NT2/D1 (cell line): ENCODE results near the gene POLD1.

Source experiments
- DNase-seq: peaks from one replicate; pipeline ENCODE4 v3.0.0-alpha.2; 2011; ENCODE audit warnings: low read depth, low spot score
- H3K27me3 ChIP-seq: 2 replicates; pipeline ENCODE4 v1.6.0; 2011; ENCODE audit warnings: mild to moderate bottlenecking; ENCODE audit not compliant: insufficient read length, insufficient read depth
- H3K36me3 ChIP-seq: 2 replicates; pipeline ENCODE4 v1.6.1; 2011; ENCODE audit warnings: mild to moderate bottlenecking, low read length, mixed read lengths; ENCODE audit not compliant: insufficient read depth, insufficient read length
- H3K4me1 ChIP-seq: 2 replicates; pipeline ENCODE4 v1.5.1; 2011; ENCODE audit not compliant: insufficient read depth, insufficient read length
- H3K4me3 ChIP-seq: 2 replicates; pipeline ENCODE4 v1.5.1; 2011; ENCODE audit warnings: low read depth; ENCODE audit not compliant: insufficient read length
- H3K9ac ChIP-seq: 2 replicates; pipeline ENCODE4 v1.6.0; 2011; ENCODE audit warnings: low read depth; ENCODE audit not compliant: insufficient read length
- H3K9me3 ChIP-seq: 2 replicates; pipeline ENCODE4 v1.5.1; 2011; ENCODE audit warnings: mild to moderate bottlenecking, low read length; ENCODE audit not compliant: insufficient read depth
- SUZ12 ChIP-seq: IDR thresholded peaks from 2 replicates; pipeline ENCODE4 v1.6.1; 2011; ENCODE audit not compliant: insufficient read length, insufficient read depth; ENCODE audit errors: extremely low read depth
- YY1 ChIP-seq: IDR thresholded peaks from 2 replicates; pipeline ENCODE4 v1.6.1; 2011; ENCODE audit not compliant: insufficient read length, insufficient read depth
- ZNF274 ChIP-seq: IDR thresholded peaks from 2 replicates; pipeline ENCODE4 v1.6.1; 2011; ENCODE audit warnings: mild to moderate bottlenecking, low read depth, low read length

The POLD1 gene

GRCh38 chr19:50447750-50448149 is 63.6 kb downstream of the POLD1 start:
- Histone ChIP-seq H3K9ac (no peak overlapping the region), H3K4me3 (no peak overlapping the region)
- no peak for TF ChIP-seq ZNF274
- TF ChIP-seq SUZ12 = no peak
- no peak for TF ChIP-seq YY1

GRCh38 chr19:50449236-50449899 is 65.2 kb downstream of the POLD1 start:
- Histone ChIP-seq H3K4me1 (no peaks in the 10 kb centered on the region), H3K9me3 (no peaks in the 10 kb centered on the region), H3K4me3 (no peak overlapping the region), H3K9ac (no peak overlapping the region), H3K36me3 (no peaks in the 10 kb centered on the region), H3K27me3 (no peaks in the 10 kb centered on the region)
- no peak for DNase-seq
- TF ChIP-seq SUZ12 (no peak), YY1 (no peak), ZNF274 (no peak)

More at GRCh38 chr19:50447750-50448149, 63.6 kb downstream of the POLD1 start:
- DNase-seq = no peak
- Histone ChIP-seq H3K27me3 (no peaks in the 10 kb centered on the region), H3K9me3 (no peaks in the 10 kb centered on the region), H3K36me3 (no peaks in the 10 kb centered on the region), H3K4me1 (no peaks in the 10 kb centered on the region)

GRCh38 chr19:50450369-50451222 is 66.4 kb downstream of the POLD1 start:
- Histone ChIP-seq H3K9ac (no peak overlapping the region), H3K4me3 (no peak overlapping the region), H3K9me3 (no peaks in the 10 kb centered on the region), H3K36me3 (no peaks in the 10 kb centered on the region), H3K27me3 (no peaks in the 10 kb centered on the region), H3K4me1 (no peaks in the 10 kb centered on the region)
- TF ChIP-seq SUZ12 (no peak), ZNF274 (no peak), YY1 (no peak)
- no peak for DNase-seq

- DNase-seq = no peak
- TF ChIP-seq YY1 (no peak), SUZ12 (no peak), ZNF274 (no peak)
- no peak overlapping the region for H3K4me3 ChIP-seq
- H3K27me3 ChIP-seq = no peaks in the 10 kb centered on the region
- no peaks in the 10 kb centered on the region for H3K36me3 ChIP-seq
- H3K9me3 ChIP-seq = no peaks in the 10 kb centered on the region
- H3K4me1 ChIP-seq = no peaks in the 10 kb centered on the region
- H3K9ac ChIP-seq = no peak overlapping the region
These were observed 67.0 kb downstream of the POLD1 start for GRCh38 chr19:50451223-50451534.

- no peak overlapping the region for H3K4me3 ChIP-seq
- DNase-seq = no peak
- H3K9ac ChIP-seq = no peak overlapping the region
- no peaks in the 10 kb centered on the region for H3K27me3 ChIP-seq
- H3K36me3 ChIP-seq = no peaks in the 10 kb centered on the region
- no peaks in the 10 kb centered on the region for H3K4me1 ChIP-seq
- TF ChIP-seq YY1 = no peak
- TF ChIP-seq ZNF274 = no peak
- no peak for TF ChIP-seq SUZ12
- no peaks in the 10 kb centered on the region for H3K9me3 ChIP-seq
These were observed 69.1 kb downstream of the POLD1 start for GRCh38 chr19:50453243-50453642.

- DNase-seq = no peak
- no peaks in the 10 kb centered on the region for H3K27me3 ChIP-seq
- H3K4me3 ChIP-seq = no peak overlapping the region
- no peak overlapping the region for H3K9ac ChIP-seq
- H3K9me3 ChIP-seq = no peaks in the 10 kb centered on the region
- no peaks in the 10 kb centered on the region for H3K4me1 ChIP-seq
- H3K36me3 ChIP-seq = no peaks in the 10 kb centered on the region
- no peak for TF ChIP-seq SUZ12
- TF ChIP-seq ZNF274 = no peak
- TF ChIP-seq YY1 = no peak
These were observed 71.8 kb downstream of the POLD1 start for GRCh38 chr19:50455992-50456391.

GRCh38 chr19:50457300-50457699 is 73.2 kb downstream of the POLD1 start:
- Histone ChIP-seq H3K4me1 (no peaks in the 10 kb centered on the region), H3K4me3 (no peak overlapping the region), H3K27me3 (no peaks in the 10 kb centered on the region), H3K9ac (no peak overlapping the region), H3K9me3 (no peaks in the 10 kb centered on the region), H3K36me3 (no peaks in the 10 kb centered on the region)
- DNase-seq = no peak
- TF ChIP-seq SUZ12 = no peak
- TF ChIP-seq ZNF274 = no peak
